GM19324 (cell line): ENCODE measurements around the gene PAPPA2.

Experiments used
- ATAC-seq: cut with Tn5 transposase; IDR thresholded peaks from one replicate; pipeline ENCODE4 v1.9.1; 2021; ENCODE audit warnings: mild to moderate bottlenecking, moderate library complexity; ENCODE audit not compliant: unreplicated experiment, low FRiP score

The PAPPA2 gene

GRCh38 chr1:176880955-176881595 lies 418.1 kb downstream of the PAPPA2 start:
- no peak for ATAC-seq

- ATAC-seq, result no peak
These were observed 421.3 kb downstream of the PAPPA2 start for GRCh38 chr1:176884286-176884685.

- ATAC-seq, result no peak
These were observed 421.9 kb downstream of the PAPPA2 start for GRCh38 chr1:176884911-176885310.

GRCh38 chr1:176885341-176885740 lies 422.4 kb downstream of the PAPPA2 start:
- no peak for ATAC-seq

- no peak for ATAC-seq
These were observed 422.8 kb downstream of the PAPPA2 start for GRCh38 chr1:176885751-176886150.

- no peak for ATAC-seq
These were observed 425.6 kb downstream of the PAPPA2 start for GRCh38 chr1:176888471-176889032.

GRCh38 chr1:176893625-176894352 lies 430.8 kb downstream of the PAPPA2 start:
- no peak for ATAC-seq

- no peak for ATAC-seq
These were observed 431.5 kb downstream of the PAPPA2 start for GRCh38 chr1:176894450-176894849.
